ENCODE data around the gene RNF168.
A peak's percentile ranks its signal among the peaks of the same experiment; 100 is the strongest.

Gene RNF168

DNA sequence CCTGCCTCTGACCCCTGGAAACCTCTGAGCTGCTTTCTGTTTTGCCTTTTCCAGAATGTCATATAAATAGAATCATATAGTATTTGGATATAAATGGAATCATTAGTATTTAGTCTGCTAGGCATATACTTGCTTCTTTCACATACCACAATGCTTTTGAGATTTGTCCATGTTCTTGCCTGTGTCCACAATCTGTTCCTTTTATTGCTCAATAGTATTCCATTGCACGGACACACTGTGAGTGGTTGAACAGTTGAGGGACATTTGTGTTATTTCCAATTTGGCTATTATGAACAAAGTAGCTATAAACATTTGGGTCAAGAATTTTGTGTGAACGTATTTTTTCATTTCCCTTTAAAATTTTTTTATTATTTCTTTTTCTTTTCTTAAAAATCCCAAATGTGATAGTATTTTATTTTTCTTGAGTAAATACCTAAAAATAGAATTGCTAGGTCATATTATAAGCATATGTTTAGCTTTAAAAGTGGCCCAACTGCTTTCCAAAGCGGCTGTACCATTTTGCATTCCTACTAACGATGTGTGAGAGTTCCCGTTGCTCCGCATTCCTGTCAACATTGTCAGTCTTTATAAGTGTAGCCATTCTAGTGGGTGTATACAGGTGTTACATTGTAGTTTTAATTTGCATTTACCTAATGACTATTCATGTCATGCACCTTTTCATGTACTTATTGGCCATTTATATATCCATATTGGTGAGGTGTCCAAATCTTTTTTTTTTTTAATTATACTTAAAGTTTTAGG lies 38.3 kb upstream of the RNF168 start:
- TF ChIP-seq CTCF (IDR thresholded peaks at IDR 0.05; ENCODE audit: low read depth, low read length): no peak
- DNase-seq (ENCODE audit: extremely low read depth, low read depth): no peak

GRCh38 chr3:196537319-196537984 lies 33.9 kb upstream of the RNF168 start:
- DNase-seq (ENCODE audit: extremely low read depth, low read depth): no peak
- peak; percentile 66 for TF ChIP-seq CTCF (IDR thresholded peaks at IDR 0.05; ENCODE audit: low read depth, low read length)

DNA sequence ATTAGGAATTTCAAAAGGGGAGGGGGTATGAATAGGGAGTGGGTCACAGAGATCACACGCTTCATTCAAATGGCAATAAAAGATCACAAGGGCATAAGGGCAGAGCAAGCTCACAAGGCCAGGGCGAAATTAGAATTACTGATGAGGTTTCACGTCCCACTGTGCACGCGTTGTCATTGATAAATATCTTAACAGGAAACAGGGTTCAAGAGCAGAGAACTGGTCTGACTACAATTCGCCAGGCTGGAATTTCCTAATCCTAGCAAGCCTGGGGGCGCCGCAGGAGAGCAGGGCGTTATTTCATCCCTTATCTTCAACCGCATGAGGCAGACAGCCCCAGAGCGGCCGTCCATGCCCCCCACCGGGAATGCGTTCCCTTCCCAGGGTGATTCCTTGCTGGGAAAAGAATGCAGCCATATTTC lies 29.7 kb upstream of the RNF168 start:
- no peak for DNase-seq (ENCODE audit: extremely low read depth, low read depth)
- no peak for TF ChIP-seq CTCF (IDR thresholded peaks at IDR 0.05; ENCODE audit: low read depth, low read length)

DNA sequence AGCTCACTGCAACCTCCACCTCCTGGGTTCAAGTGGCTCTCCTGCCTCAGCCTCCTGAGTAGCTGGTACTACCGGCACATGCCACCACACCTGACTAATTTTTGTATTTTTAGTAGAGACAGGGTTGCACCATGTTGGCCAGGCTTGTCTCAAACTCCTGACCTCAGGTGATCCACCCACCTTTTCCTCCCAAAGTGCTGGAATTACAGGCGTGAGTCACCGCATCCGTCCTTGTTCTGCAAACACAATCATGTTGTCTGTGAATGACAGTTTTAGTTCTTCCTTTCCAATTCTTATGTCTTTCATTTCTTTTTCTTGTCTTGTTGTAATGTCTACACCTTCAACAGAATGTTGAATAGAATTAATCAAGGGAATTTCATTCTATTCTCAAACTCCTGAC lies 27.9 kb upstream of the RNF168 start:
- no peak for TF ChIP-seq CTCF (IDR thresholded peaks at IDR 0.05; ENCODE audit: low read depth, low read length)

DNA sequence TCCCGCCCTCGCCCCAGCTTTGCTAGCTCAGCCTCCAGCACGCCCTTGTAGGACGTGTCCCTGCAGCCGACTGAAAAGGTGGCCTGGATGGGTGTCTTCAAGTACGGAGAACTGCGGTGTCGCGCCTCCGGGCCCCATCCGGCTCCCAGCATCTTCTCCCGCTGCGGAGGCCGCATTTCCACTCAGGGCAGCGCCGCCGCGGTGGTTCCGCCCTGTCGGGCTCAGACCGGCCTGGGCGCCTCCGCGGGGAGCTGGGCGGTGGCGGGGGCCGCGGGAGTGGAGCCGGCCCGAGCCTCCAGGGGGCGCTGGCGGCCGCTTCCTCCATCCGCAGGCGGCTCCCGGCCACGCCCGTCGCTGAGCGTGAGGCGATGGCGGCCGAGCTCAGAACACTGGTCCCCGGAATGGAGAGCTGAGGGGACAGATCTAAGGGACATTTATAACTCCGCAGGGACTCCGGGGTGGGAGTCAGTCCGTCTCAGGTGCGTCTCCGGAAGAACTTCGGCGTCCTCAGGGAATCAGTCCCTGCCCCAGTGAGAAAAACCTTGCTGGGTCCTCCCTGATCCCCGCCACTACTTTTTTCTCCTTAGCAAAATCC lies 25.2 kb upstream of the RNF168 start:
- DNase-seq (ENCODE audit: extremely low read depth, low read depth): no peak
- TF ChIP-seq CTCF (IDR thresholded peaks at IDR 0.05; ENCODE audit: low read depth, low read length): peak; percentile 48

More for the DNA sequence above, 27.9 kb upstream of the RNF168 start:
- no peak for DNase-seq (ENCODE audit: extremely low read depth, low read depth)

DNA sequence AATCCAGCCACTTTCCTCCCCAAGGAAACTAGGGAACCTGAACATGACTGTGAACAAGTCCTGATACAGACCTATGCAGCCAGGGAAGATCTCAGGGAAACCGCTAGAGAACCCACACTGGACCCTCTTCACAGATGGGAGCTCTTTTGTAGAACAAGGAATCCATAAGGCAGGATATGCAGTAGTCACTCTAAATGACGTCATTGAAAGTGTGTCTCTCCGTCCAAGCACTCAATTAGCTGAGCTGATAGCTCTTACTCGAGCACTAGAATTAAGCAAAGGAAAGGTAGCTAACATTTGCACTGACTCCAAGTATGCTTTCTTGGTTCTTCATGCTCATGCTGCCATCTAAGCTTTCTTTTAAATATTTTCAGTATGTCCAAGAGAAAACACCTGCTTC lies 21.6 kb upstream of the RNF168 start:
- TF ChIP-seq CTCF (IDR thresholded peaks at IDR 0.05; ENCODE audit: low read depth, low read length): no peak
- DNase-seq (ENCODE audit: extremely low read depth, low read depth): no peak

DNA sequence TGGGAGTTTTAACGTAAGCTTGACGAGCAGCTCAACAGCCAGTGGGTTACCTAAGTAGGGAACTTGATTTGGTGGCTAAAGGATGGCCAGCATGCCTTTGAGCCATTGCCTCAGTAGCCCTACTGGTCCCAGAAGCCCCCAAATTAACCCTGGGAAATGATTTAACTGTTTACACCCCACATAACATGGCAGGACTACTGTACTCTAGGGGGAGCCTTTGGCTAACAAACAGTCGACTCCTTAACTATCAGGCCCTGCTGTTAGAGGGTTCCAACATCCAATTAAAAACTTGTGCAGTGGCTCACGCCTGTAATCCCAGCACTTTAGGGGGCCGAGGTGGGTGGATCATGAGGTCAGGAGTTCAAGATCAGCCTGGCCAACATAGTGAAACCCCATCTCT lies 21.0 kb upstream of the RNF168 start:
- no peak for TF ChIP-seq CTCF (IDR thresholded peaks at IDR 0.05; ENCODE audit: low read depth, low read length)
- DNase-seq (ENCODE audit: extremely low read depth, low read depth): no peak

Measured in AG09319 (cell line).